Measurements from ENCODE around the gene RAB6B. TPM values are rescaled to one million over a fixed set of nuclear protein-coding genes. Genes with fewer than 3 reads are reported as not detected.
A peak's percentile ranks its signal among the peaks of the same experiment; 100 is the strongest.

RAB6B gene
- total RNA-seq, 2 donors from 2014 or later, result 2.2 to 3.0 TPM

GRCh38 chr3:133884887-133885711 lies 10.6 kb downstream of the RAB6B start:
- Histone ChIP-seq H3K9me3 (ENCODE audit: control insufficient read depth, low read length) (no peaks in the 10 kb centered on the region), H3K36me3 (ENCODE audit: control insufficient read depth, insufficient read depth, low read length) (no peaks in the 10 kb centered on the region), H3K27ac (ENCODE audit: low read depth, low read length) (no peak overlapping the region), H3K4me1 (ENCODE audit: control insufficient read depth, insufficient read depth, low read length) (no peaks in the 10 kb centered on the region), H3K9ac (ENCODE audit: extremely low read depth, low read length, poor library complexity, severe bottlenecking) (no peak overlapping the region), H3K27me3 (ENCODE audit: control insufficient read depth, insufficient read depth, low read length, poor library complexity, severe bottlenecking) (no peaks in the 10 kb centered on the region), H3K4me3 (ENCODE audit: low read length) (no peak overlapping the region)
- no peak overlapping the region for H3K4me3 Mint-ChIP-seq
- TF ChIP-seq CTCF (conservative IDR thresholded peaks at IDR 0.05), result no peak
- H3K27me3 Mint-ChIP-seq (ENCODE audit: insufficient read depth), result peaks cover 16% of the 10 kb centered on the region
- DNase-seq, result peak; percentile 28
- H3K4me1 Mint-ChIP-seq, result peaks cover 4% of the 10 kb centered on the region
- H3K36me3 Mint-ChIP-seq (ENCODE audit: low read depth), result no peaks in the 10 kb centered on the region
- 91 to 95% methylated on average over 6 to 11 of the region's 11 CpGs for WGBS, 2 experiments (ENCODE audit: insufficient coverage in 1 of 2, insufficient read length in 1 of 2)
- H3K9me3 Mint-ChIP-seq, result no peaks in the 10 kb centered on the region
- no peak overlapping the region for H3K27ac Mint-ChIP-seq

GRCh38 chr3:133884054-133884886 lies 11.4 kb downstream of the RAB6B start:
- Mint-ChIP-seq H3K27me3 (ENCODE audit: insufficient read depth) (peaks cover 14% of the 10 kb centered on the region), H3K9me3 (no peaks in the 10 kb centered on the region), H3K27ac (no peak overlapping the region), H3K4me1 (peaks cover 4% of the 10 kb centered on the region), H3K4me3 (no peak overlapping the region), H3K36me3 (ENCODE audit: low read depth) (no peaks in the 10 kb centered on the region)
- Histone ChIP-seq H3K36me3 (ENCODE audit: control insufficient read depth, insufficient read depth, low read length) (no peaks in the 10 kb centered on the region), H3K27ac (ENCODE audit: low read depth, low read length) (no peak overlapping the region), H3K4me3 (ENCODE audit: low read length) (no peak overlapping the region), H3K9ac (ENCODE audit: extremely low read depth, low read length, poor library complexity, severe bottlenecking) (no peak overlapping the region), H3K9me3 (ENCODE audit: control insufficient read depth, low read length) (no peaks in the 10 kb centered on the region), H3K27me3 (ENCODE audit: control insufficient read depth, insufficient read depth, low read length, poor library complexity, severe bottlenecking) (no peaks in the 10 kb centered on the region), H3K4me1 (ENCODE audit: control insufficient read depth, insufficient read depth, low read length) (no peaks in the 10 kb centered on the region)
- DNase-seq, result no peak
- TF ChIP-seq CTCF (conservative IDR thresholded peaks at IDR 0.05), result no peak
- WGBS, 2 experiments (ENCODE audit: insufficient coverage in 1 of 2, insufficient read length in 1 of 2), result 81 to 89% methylated on average over 5 to 6 of the region's 6 CpGs

GRCh38 chr3:133883641-133884040 lies 12.0 kb downstream of the RAB6B start:
- H3K4me3 Mint-ChIP-seq, result no peak overlapping the region
- no peaks in the 10 kb centered on the region for H3K9me3 ChIP-seq (ENCODE audit: control insufficient read depth, low read length)
- no peak overlapping the region for H3K4me3 ChIP-seq (ENCODE audit: low read length)
- peaks cover 14% of the 10 kb centered on the region for H3K27me3 Mint-ChIP-seq (ENCODE audit: insufficient read depth)
- TF ChIP-seq CTCF (conservative IDR thresholded peaks at IDR 0.05), result no peak
- no peak overlapping the region for H3K9ac ChIP-seq (ENCODE audit: extremely low read depth, low read length, poor library complexity, severe bottlenecking)
- H3K9me3 Mint-ChIP-seq, result no peaks in the 10 kb centered on the region
- H3K36me3 ChIP-seq (ENCODE audit: control insufficient read depth, insufficient read depth, low read length), result no peaks in the 10 kb centered on the region
- no peak overlapping the region for H3K27ac ChIP-seq (ENCODE audit: low read depth, low read length)
- H3K4me1 Mint-ChIP-seq, result peaks cover 4% of the 10 kb centered on the region
- H3K27ac Mint-ChIP-seq, result no peak overlapping the region
- no peaks in the 10 kb centered on the region for H3K36me3 Mint-ChIP-seq (ENCODE audit: low read depth)
- H3K4me1 ChIP-seq (ENCODE audit: control insufficient read depth, insufficient read depth, low read length), result no peaks in the 10 kb centered on the region
- H3K27me3 ChIP-seq (ENCODE audit: control insufficient read depth, insufficient read depth, low read length, poor library complexity, severe bottlenecking), result no peaks in the 10 kb centered on the region
- no peak for DNase-seq

Data from endodermal cell (in vitro differentiated cells).